A172 (cell line): ENCODE measurements around the gene CANX. TPM values are rescaled to one million over a fixed set of nuclear protein-coding genes. Genes with fewer than 3 reads are reported as not detected.
"Not testable (repeated sequence)": the region's sequence is repeated elsewhere in the genome, so short reads cannot be mapped to it uniquely, and the experiment has no call there.

ENCODE experiments used
- DNase-seq: peaks from one replicate; pipeline ENCODE4 v3.0.0-alpha.2; 2015; ENCODE audit warnings: low spot score
- total RNA-seq: library from RNA; depleted of rRNA; stranded (reverse); fragments of >200 nt; shearing (Covaris generic); gene quantifications from 2 replicates; pipeline ENCODE4 v1.2.3, GENCODE V29; 2014; rRNA removed

Gene CANX, protein sequence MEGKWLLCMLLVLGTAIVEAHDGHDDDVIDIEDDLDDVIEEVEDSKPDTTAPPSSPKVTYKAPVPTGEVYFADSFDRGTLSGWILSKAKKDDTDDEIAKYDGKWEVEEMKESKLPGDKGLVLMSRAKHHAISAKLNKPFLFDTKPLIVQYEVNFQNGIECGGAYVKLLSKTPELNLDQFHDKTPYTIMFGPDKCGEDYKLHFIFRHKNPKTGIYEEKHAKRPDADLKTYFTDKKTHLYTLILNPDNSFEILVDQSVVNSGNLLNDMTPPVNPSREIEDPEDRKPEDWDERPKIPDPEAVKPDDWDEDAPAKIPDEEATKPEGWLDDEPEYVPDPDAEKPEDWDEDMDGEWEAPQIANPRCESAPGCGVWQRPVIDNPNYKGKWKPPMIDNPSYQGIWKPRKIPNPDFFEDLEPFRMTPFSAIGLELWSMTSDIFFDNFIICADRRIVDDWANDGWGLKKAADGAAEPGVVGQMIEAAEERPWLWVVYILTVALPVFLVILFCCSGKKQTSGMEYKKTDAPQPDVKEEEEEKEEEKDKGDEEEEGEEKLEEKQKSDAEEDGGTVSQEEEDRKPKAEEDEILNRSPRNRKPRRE
- 1,115 and 1,359 TPM in 2 replicates for total RNA-seq

DNA sequence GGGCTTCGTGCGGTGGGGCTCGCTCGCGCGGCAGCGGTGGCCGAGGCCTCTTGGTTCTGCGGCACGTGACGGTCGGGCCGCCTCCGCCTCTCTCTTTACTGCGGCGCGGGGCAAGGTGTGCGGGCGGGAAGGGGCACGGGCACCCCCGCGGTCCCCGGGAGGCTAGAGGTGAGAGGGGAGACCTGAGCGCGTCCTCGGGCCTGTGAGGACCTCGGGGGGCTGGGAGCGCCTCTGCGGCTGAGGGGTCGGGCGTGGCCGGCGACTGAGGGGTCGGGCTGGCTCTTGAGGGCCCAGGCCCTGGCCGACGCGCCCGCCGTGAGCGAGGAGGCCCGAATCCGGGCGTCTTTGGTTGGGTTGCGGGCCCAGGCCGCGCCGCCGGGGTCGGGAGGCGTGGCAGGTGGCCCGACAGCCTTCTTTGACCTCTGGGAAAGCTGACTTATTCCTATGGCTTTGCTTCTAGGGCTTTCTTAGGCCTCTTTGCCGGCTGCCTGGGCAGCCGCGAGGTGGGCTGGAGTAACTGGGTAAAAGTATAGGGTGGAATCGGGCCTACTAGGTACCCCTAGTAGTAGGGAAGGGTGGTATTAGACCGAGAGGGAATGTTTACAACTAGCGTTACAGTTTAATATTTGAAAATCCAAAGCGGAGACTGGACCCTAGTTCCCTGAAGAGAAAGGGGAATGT lies at the start of gene CANX:
CANX (plus strand) TSS at position 33 of the 681 bp plus-strand sequence. CDS start 6,715 bp downstream, outside the sequence.
- peak; percentile 45 for DNase-seq

DNA sequence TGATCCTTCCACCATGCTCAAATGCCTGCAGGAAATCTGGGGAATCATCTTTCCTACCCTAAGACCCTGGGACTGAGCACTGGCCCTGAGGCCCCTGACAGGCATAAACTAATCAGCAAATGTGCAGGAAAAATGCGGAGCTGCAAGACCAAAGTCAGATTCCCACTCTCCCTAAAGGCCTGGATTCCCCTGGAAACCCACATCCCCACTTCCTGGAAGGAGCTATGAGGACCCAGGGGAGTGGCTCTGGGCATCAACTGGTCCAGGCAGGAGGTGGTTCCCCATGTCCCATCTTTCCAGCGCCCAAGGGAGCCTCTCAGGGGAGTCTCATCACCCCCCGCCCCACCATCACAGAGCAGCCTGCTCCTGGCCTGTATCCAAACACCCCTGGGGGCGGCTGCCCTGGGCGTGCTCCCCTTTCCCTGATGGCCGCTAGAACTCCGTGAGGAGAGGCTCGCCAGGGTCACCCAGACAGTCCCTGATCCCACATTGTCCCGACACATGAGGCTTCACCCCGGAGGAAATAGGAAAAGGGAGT lies 49.5 kb upstream of the CANX start:
- DNase-seq: not testable (repeated sequence)

DNA sequence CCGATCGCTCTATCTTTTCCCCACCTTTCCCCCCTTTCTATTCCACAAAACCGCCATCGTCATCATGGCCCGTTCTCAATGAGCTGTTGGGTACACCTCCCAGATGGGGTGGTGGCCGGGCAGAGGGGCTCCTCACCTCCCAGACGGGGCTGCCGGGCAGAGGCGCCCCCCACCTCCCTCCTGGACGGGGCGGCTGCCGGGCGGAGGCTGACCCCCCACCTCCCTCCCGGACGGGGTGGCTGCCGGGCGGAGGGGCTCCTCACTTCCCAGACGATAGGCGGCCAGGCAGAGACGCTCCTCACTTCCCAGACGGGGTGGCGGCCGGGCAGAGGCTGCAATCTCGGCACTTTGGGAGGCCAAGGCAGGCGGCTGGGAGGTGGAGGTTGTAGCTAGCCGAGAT lies 48.5 kb upstream of the CANX start:
- DNase-seq: not testable (repeated sequence)

DNA sequence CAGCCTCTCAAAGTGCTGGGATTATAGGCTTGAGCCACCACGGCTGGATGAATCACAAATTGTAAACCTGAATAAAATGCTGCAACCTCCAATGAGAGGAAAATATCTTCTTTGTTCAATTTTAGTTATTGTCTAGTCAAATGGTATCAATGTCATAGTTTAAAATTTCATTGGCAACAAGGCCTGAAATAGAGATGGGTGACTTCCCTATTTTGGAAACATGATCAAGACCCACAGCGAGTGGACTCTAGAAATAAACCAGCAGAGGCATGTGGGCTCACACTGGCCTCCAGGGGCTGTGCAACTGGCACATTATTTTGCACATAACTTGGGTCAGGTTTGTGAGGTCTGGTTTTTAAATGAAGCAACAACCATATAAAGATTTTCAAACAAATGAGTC lies 45.6 kb upstream of the CANX start:
- not testable (repeated sequence) for DNase-seq

DNA sequence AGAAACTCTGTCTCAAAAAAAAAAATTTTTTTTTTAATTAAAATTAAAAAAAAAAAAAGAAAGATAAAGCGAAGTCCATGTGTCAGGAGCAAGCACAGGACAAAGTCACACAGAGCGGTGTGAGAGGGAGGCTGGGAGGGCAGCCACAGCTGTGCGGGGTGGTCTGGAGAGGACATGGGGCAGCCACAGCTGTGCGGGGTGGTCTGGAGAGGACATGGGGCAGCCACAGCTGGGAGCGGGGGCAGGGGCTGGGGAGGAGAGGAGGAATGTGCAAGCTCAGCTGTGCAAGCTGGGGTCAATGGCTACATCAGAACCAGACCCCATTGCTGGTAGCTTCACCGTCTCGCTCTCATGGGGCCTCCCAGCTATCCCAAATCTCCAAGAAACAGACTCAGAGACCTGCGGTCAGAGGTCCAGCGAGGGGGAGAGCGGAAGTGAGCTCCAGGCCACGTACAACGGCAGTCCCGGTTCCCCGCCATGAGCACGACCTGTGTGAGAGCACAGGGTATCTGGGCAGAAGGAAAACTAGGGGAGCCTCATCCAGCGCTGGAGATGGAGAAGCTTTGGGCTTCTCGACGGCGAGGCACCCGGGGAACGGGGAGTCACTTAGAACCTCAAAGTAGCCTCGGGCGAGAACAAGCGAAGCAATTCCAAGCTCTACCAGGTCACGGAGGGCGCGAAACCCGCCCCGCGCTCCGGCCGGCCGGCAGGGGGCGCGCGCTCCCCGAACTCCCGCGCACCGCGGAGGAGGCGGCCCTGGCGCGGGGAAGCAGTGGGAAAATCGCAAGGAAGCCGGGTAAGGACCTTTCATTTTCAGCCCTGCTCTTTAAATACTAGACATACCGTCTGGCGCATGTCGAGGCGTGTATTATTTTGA lies 41.2 kb upstream of the CANX start:
- not testable (repeated sequence) for DNase-seq

DNA sequence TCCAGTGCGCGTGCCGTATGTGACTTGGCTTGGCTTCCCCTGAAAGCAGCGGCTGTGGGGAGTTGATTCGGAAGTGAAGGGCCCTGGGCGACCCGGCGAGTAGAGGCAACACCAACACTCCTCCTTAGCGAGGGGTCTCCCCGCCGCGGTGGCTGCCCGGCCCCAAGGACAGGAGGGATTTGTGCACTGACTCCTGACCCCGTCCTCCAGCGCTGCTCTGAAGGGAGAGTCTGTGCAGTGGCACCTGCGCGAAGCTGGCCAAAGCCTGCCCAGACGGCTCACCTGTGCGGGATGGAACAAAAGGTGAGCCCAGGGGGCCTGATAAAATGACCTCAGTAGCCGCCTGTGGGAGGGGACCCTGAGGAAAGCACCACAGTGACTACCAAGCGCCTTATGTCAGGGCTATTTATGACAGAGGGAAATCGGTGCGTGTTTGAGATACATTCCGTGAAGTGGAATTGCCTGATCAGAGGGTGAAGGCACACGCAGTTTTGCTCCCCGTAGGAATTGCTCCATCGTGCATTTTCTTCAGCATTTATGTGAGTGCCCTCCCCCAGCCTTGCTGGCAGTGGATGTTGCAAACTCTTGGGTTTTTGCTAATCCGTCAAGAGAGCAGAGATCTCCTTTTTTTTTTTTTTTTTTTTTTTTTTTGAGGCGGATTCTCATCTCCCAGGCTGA lies 40.4 kb upstream of the CANX start:
- DNase-seq: peak; percentile 22

DNA sequence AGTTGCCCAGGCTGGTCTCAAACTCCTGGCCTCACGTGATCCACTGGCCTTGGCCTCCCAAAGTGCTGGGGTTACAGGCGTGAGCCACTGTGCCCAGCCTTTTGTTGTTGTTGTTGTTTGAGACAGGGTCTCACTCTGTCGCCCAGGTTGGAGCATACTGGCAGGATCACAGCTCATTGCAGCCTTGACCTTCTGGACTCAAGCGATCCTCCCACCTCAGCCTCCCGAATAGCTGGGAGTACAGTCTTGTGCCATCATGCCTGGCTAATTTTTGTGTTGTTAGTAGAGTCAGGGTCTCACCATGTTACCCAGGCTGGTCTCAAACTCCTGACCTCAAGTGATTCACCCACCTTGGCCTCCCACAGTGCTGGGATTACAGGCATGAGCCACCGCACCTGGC lies 37.1 kb upstream of the CANX start:
- DNase-seq: not testable (repeated sequence)

DNA sequence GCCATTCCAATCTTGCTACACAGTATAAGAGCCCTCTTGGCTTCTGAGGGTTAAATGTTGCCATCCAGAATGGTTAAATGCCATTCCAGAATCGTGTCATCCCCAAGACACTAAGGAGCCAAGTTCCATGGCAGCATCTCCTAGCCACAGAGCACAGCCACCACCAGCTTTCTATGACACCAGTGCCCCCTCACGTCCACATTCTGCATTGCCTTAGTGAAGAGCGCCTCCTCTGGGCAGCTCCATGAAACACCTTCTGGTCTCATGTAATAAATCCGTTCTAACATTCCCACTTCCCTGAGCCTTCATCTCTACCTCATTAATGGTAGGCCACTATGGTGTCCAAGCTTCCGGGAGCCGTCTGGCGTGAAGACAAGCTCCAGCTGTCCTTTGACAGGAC lies 30.4 kb upstream of the CANX start:
- DNase-seq: no peak

DNA sequence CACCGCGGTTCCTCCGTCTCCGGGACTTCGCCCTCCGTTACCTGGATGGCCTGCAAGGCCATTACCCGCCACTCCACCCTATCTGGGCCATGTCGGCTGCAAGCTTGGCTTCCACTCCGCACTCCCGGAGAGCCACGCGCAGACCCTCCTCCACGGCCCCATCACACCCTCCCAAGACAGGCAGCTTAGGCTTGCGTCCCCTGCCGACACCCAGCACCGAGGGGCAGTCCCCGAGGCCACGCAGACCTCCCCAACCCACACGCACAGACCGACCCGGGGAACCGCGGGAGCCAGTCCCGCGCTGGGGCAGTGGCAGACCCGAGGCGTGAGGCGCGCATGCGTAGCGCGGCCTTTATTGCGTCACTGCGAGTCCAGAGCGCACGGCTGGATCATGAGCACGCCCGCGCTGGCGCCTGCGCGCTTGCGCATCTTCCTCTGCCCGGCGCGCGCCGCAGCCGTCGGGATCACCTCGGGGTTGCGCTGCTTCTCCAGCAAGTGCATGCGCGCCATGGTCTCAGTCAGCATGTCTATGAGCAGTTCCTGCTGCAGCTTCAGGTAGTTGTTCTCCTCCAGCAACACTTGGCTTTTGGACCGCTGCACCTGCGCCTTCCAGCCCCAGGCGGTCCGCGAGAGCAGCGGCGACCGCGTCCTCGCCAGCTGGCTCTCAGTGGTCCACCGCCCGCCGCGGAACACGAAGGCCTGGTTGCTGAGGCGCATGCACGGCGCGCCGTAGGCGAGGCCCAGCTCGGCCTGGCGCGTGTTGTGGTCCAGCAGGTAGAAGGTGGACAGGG lies 20.3 kb upstream of the CANX start:
- DNase-seq: peak; percentile 94

DNA sequence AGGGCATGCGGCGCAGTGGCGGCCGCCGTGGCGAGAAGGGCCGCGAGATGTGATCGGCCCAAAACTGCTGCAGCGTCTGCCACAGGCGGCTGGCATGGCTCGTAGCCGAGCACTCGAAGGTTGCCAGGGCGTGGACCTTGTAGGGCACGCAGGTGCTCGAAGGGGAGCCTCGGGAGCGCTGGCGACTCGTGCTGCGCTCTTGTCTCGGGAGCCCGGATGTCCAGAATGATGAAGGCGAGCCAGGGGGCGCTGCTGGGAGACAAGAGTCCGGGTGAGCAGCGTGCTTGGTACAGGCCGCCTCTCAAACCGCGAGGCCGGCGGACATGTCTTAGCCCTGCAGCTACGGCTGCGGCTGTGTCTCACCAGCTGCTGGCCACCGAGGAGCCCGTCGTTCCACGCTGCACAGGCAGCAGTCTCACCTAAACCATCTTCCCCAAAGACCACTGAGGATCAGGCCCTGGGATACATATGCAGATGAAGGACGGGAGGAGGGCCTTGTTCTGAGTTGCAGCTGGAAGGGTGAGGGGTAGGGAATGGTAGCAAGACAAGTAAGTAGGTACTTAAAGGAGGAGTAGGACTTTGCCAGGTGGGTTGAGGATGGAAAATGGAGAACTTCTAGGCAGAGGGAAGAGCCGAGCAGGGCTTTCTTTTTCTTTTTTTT lies 19.6 kb upstream of the CANX start:
- no peak for DNase-seq

DNA sequence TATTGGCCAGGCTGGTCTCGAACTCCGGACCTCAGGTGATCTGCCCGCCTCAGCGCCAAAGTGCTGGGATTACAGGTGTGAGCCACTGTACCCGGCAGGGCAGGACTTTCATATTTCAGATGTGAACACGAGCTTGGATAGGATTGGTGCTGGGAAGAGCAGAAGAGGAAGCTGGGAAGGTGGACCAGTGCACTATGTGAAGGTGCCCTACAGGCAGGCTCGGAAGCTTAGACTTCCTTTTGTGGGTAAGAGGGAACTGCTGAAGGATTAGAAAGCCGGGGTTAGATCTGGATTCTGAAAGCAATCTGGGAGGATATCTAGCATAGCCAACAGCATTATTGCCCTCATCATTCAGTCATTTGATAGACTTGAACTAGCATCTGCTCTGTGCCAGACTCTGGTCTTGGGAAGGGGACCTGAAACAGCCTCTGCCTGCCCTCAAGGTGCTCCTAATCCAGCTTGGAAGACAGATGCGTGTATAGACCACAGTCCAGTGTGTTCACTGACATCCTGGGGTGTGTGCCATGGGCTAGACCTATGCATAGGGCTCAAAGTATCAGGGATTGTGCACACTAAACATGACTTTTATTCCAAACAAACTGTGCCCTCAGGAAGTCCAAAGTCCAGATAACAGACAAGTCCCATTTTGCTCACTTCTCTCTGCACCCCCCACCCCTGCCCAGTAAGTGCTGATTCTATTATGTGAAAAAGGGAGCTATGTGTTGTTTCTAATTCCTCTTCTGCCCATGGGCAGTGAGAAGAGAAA lies 18.6 kb upstream of the CANX start:
- DNase-seq: no peak

DNA sequence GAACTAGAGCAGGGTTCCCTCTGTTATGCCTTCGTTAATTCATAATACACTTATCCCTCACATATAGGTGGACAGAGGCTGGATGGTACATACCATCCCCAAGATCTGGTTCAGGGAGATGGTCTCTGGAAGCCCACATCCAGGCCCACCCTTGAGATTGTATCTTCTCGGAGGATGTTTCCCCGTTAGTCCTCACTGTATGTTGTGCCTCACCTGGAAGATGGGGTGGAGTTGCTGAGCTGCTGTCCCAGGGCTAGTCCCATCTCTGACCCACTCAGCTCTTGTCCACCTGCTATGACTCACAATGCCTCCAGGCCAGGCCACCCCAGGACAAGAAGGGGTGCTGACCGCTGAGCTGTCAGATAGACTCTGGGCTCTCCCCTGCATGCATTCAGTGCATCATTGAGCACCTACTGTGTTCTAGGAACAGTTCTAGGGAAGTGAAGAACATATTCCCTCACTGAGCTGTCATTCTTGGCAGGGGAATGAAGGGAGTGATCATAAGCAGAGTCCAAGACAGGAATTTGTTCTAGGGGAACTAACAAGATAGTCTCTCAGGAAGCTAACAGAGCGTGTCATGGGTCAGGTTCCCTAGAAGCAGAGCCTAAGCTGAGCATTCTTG lies 17.9 kb upstream of the CANX start, which contains the start of gene CBY3:
CBY3 (minus strand) TSS at position 255 of the 622 bp plus-strand sequence; CDS start at position 139, 116 bp downstream.
- peak; percentile 33 for DNase-seq

DNA sequence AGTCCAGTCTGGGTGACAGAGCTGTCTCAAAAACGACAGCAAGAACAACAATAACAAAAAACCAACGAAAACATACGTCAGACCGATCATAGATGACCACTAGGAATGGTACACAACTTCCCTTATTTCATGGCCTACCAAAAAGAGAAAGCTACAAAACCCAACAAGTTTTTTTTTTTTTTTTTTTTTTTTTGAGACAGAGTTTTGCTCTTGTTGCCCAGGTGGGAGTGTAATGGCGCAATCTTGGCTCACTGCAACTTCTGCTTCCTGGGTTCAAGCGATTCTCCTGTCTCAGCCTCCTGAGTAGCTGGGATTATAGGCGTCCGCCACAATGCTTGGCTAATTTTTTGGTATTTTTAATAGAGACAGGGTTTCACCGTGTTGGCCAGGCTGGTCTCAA lies 9.6 kb upstream of the CANX start:
- not testable (repeated sequence) for DNase-seq

DNA sequence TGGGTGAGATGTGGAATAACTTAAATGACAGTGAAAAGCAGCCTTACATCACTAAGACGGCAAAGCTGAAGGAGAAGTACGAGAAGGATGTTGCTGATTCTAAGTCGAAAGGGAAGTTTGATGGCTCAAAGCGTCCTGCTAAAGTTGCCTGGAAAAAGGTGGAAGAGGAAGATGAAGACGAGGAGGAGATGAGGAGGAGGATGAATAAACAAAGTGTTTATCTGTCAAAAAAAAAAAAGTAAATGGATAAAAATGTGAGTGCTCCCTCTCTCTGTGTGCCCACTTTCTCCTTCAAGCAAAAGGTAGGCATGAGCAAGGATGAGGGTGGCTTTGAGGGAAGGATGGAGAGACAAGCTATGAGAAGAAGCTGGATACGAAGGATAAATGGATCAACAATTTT lies 4.2 kb upstream of the CANX start:
- no peak for DNase-seq

DNA sequence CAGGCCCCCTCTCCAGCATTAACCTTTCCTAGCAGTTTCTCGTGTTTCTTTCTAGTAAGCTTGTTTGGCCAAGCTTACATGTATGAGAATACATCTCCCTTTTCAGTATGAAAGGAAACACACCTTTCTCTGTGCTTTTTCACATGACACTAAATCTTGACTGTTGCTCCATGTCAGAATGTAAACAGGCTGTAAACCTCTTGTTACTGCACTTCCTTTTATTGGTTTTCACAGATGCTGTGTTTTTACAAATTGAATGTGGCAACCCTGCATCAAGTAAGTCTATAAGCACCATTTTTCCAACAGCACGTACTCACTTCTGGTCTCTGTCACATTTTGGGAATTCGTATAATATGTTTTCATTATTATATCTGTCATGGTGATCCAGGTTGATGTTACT lies 2.2 kb upstream of the CANX start:
- DNase-seq: no peak

DNA sequence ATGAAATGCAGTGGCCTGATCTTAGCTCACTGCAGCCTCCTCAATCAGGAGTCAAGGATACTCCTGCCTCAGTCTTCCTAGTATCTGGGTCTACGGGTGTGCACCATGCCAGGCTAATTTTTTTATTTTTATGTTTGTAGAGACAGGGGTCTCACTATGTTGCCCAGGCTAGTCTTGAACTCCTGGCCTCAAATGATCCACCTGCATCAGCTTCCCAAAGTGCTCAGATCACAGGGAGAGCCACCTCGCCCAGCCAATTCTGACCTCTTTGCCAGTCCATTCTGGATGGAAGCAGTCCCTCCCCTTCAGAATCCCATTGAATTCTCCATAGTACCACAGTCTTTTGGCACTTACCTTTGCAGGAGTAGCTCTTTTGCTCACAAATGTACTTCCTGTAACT lies 1.7 kb upstream of the CANX start:
- DNase-seq: no peak

DNA sequence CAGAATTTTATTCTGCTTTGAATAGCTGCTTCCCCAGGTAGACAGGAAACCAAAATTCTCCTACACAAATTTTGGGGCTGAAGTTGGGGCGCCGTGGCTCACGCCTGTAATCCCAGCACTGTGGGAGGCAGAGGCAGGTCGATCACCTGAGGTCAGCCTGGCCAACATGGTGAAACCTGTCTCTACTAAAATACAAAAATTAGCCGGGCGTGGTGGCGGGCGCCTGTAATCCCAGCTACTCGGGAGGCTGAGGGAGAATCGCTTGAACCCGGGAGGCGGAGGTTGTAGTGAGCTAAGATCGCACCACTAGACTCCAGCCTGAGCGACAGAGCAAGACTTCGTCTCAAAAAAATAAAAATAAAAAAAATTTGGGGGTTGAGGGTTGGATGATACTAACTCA lies 1.2 kb upstream of the CANX start:
- DNase-seq: not testable (repeated sequence)
